Parathyroid adenoma (tissue), 2 donors: ENCODE measurements around the gene DNAJC10.

ENCODE experiments used
- H2AFZ ChIP-seq: fragments of 300-600 bp; sonication (generic); one replicate; pipeline ENCODE4 v1.7.0; 2017; ENCODE audit warnings: antibody characterized with exemption, mild to moderate bottlenecking
- H3K27ac ChIP-seq: fragments of 300-600 bp; sonication (generic); one replicate; pipeline ENCODE4 v1.7.0; 2017
- H3K27me3 ChIP-seq: fragments of 300-600 bp; sonication (generic); one replicate; pipeline ENCODE4 v1.7.0; 2017; ENCODE audit warnings: low read length; ENCODE audit not compliant: control insufficient read depth, insufficient read depth
- H3K36me3 ChIP-seq: fragments of 300-600 bp; sonication (generic); one replicate; pipeline ENCODE4 v1.7.0; 2017; ENCODE audit warnings: low read length; ENCODE audit not compliant: control insufficient read depth, insufficient read depth
- H3K4me1 ChIP-seq: fragments of 300-600 bp; sonication (generic); one replicate; pipeline ENCODE4 v1.7.0; 2017; ENCODE audit warnings: control low read depth
- H3K4me2 ChIP-seq: fragments of 300-600 bp; sonication (generic); one replicate; pipeline ENCODE4 v1.7.0; 2017; ENCODE audit warnings: low read length
- H3K4me3 ChIP-seq: fragments of 300-600 bp; sonication (generic); one replicate; pipeline ENCODE4 v1.7.0; 2017; ENCODE audit warnings: low read depth, low read length
- H3K79me2 ChIP-seq: fragments of 300-600 bp; sonication (generic); one replicate; pipeline ENCODE4 v1.7.0; 2017; ENCODE audit warnings: control low read depth
- H3K9ac ChIP-seq: fragments of 300-600 bp; sonication (generic); one replicate; pipeline ENCODE4 v1.7.0; 2017; ENCODE audit warnings: mild to moderate bottlenecking
- H3K9me3 ChIP-seq: fragments of 300-600 bp; sonication (generic); one replicate; pipeline ENCODE4 v1.7.0; 2017; ENCODE audit warnings: low read length; ENCODE audit not compliant: control insufficient read depth
- CTCF ChIP-seq: fragments of 300-600 bp; sonication (generic); IDR thresholded peaks from one replicate; pipeline ENCODE4 v1.7.0; 2017; ENCODE audit warnings: antibody characterized with exemption, mild to moderate bottlenecking
- donor health status: primary hyperparathyroidism.

Gene DNAJC10

GRCh38 chr2:182818501-182818900, 102.4 kb downstream of the DNAJC10 start:
- H3K4me1 ChIP-seq = no peaks in the 10 kb centered on the region
- H3K27me3 ChIP-seq = no peaks in the 10 kb centered on the region
- H3K4me3 ChIP-seq = no peak overlapping the region
- no peak overlapping the region for H2AFZ ChIP-seq
- H3K9me3 ChIP-seq = no peaks in the 10 kb centered on the region
- H3K79me2 ChIP-seq = no peaks in the 10 kb centered on the region
- no peaks in the 10 kb centered on the region for H3K36me3 ChIP-seq
- TF ChIP-seq CTCF = no peak
- no peak overlapping the region for H3K9ac ChIP-seq
- H3K27ac ChIP-seq = no peak overlapping the region
- H3K4me2 ChIP-seq = no peak overlapping the region

GRCh38 chr2:182818925-182819324, 102.9 kb downstream of the DNAJC10 start:
- Histone ChIP-seq H3K9ac (no peak overlapping the region), H3K4me1 (no peaks in the 10 kb centered on the region), H2AFZ (no peak overlapping the region)

GRCh38 chr2:182819412-182819811, 103.4 kb downstream of the DNAJC10 start:
- no peaks in the 10 kb centered on the region for H3K9me3 ChIP-seq
- TF ChIP-seq CTCF = no peak
- no peak overlapping the region for H3K9ac ChIP-seq

More at GRCh38 chr2:182818925-182819324, 102.9 kb downstream of the DNAJC10 start:
- no peaks in the 10 kb centered on the region for H3K27me3 ChIP-seq
- H3K27ac ChIP-seq = no peak overlapping the region
- no peak overlapping the region for H3K4me3 ChIP-seq
- H3K4me2 ChIP-seq = no peak overlapping the region
- H3K9me3 ChIP-seq = no peaks in the 10 kb centered on the region
- no peaks in the 10 kb centered on the region for H3K36me3 ChIP-seq
- H3K79me2 ChIP-seq = no peaks in the 10 kb centered on the region
- TF ChIP-seq CTCF = no peak

GRCh38 chr2:182821182-182821581, 105.1 kb downstream of the DNAJC10 start:
- no peak overlapping the region for H3K4me3 ChIP-seq
- H2AFZ ChIP-seq = no peak overlapping the region
- no peaks in the 10 kb centered on the region for H3K27me3 ChIP-seq
- H3K27ac ChIP-seq = no peak overlapping the region
- H3K9me3 ChIP-seq = no peaks in the 10 kb centered on the region
- no peak overlapping the region for H3K9ac ChIP-seq
- H3K36me3 ChIP-seq = no peaks in the 10 kb centered on the region
- TF ChIP-seq CTCF = no peak
- no peaks in the 10 kb centered on the region for H3K4me1 ChIP-seq
- no peaks in the 10 kb centered on the region for H3K79me2 ChIP-seq
- H3K4me2 ChIP-seq = no peak overlapping the region

More at GRCh38 chr2:182819412-182819811, 103.4 kb downstream of the DNAJC10 start:
- Histone ChIP-seq H3K4me3 (no peak overlapping the region), H3K27me3 (no peaks in the 10 kb centered on the region), H3K79me2 (no peaks in the 10 kb centered on the region), H3K27ac (no peak overlapping the region), H3K36me3 (no peaks in the 10 kb centered on the region), H3K4me2 (no peak overlapping the region), H3K4me1 (no peaks in the 10 kb centered on the region), H2AFZ (no peak overlapping the region)

GRCh38 chr2:182822733-182823132, 106.7 kb downstream of the DNAJC10 start:
- Histone ChIP-seq H3K4me3 (no peak overlapping the region), H3K9ac (no peak overlapping the region), H3K27ac (no peak overlapping the region), H3K79me2 (no peaks in the 10 kb centered on the region), H3K9me3 (no peaks in the 10 kb centered on the region), H3K4me1 (no peaks in the 10 kb centered on the region), H2AFZ (no peak overlapping the region), H3K4me2 (no peak overlapping the region), H3K36me3 (no peaks in the 10 kb centered on the region), H3K27me3 (no peaks in the 10 kb centered on the region)
- no peak for TF ChIP-seq CTCF
